ENCODE results near the gene FGF2. TPM values are rescaled to one million over a fixed set of nuclear protein-coding genes. Genes with fewer than 3 reads are reported as not detected.
A peak's percentile ranks its signal among the peaks of the same experiment; 100 is the strongest.

The FGF2 gene
- total RNA-seq, 1 experiment from 2014 or later = not detected

DNA sequence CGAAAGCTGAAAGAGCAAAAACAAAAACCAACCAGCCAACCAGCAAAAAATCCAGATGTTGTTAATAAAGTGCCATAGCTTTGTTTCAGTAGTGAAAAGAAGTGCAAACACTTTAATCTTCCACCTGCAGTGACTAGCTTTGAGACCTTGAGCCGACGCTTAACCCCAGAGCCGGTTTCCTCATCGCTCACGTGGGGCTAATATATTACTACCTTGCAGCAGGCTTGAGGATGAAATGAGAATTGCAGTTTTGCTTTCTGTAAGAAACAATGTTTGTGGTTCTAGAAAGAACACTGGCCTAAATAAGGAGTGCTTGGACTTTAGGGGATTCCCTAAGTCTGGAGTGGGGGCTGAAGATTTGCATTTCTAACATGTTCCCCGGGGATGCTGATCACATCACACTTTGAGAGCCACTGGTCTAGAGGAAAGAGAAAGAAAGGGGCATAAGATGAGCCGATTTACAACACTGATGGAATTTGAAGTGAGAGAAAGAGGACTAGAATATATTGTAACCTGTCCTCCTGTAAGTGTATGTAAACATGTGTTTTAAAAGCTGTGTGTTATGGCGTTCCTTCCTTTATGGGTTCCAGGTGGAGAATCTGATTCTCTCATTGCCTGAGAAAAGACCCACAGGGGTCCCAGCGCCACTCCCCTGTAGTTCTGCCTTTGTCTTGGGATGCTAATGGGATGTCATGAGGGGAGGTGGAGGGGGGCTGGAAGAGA, 1.4 kb downstream of the FGF2 start:
- Histone ChIP-seq H3K36me3 (ENCODE audit: insufficient read depth, low read length) (no peaks in the 10 kb centered on the region), H4K20me1 (ENCODE audit: insufficient read depth, low read depth, low read length) (no peaks in the 10 kb centered on the region), H3K79me2 (ENCODE audit: low read length) (no peaks in the 10 kb centered on the region), H2AFZ (ENCODE audit: low read length) (peak overlapping the region; percentile 75; the same call in 1 of the 2 replicates), H3K4me3 (ENCODE audit: low read length) (peak overlapping the region; percentile 65), H3K4me1 (ENCODE audit: low read length) (peaks cover 17% of the 10 kb centered on the region), H3K9ac (ENCODE audit: low read length) (peak overlapping the region; percentile 49), H3K27me3 (ENCODE audit: low read length) (0 out of 2 replicates have a peak, but pooled peaks cover 2% of the 10 kb centered on the region), H3K9me3 (ENCODE audit: low read length) (no peaks in the 10 kb centered on the region), H3K27ac (ENCODE audit: low read length) (no peak overlapping the region), H3K9me2 (replicated peaks; ENCODE audit: insufficient read depth, low read length) (no peaks in the 10 kb centered on the region), H3K4me2 (ENCODE audit: low read depth, low read length, poor library complexity, severe bottlenecking) (peak overlapping the region; percentile 78)
- DNase-seq = peak; percentile 75

DNA sequence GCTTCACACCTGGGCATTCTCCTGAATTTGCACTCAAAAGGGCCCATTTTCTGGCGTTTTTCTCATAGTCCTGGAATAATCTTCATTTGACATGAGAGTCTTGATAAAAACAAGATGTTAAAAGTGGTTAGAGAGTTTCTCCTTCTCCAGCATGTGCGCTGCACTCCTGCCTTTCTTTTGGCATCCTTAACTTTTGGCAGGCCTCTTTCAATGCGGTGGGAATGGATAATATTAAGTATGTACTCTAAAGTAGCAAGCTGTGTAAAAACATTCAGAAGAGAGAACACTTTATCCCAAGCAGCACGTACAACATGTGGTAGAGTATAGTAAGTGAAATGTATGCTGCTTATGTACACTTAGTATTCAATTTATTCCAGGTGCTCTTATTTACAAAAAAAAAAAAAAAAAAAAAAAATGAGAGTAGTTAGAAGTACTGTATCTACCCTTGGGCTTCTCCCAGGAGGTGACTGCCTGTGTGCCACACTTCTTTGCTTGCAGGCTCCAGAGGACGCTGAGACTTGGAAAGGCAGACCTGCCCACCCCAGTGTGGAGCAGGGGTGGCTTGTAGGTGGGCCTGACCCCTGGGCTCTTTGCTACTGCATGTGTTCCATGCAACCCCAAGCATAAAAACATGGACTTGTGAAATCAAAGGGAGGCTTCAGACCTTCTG, 3.9 kb downstream of the FGF2 start:
- H4K20me1 ChIP-seq (ENCODE audit: insufficient read depth, low read depth, low read length) = no peaks in the 10 kb centered on the region
- H3K27me3 ChIP-seq (ENCODE audit: low read length) = 0 out of 2 replicates have a peak, but pooled peaks cover 2% of the 10 kb centered on the region
- H3K9me3 ChIP-seq (ENCODE audit: low read length) = no peaks in the 10 kb centered on the region
- H3K36me3 ChIP-seq (ENCODE audit: insufficient read depth, low read length) = no peaks in the 10 kb centered on the region
- H2AFZ ChIP-seq (ENCODE audit: low read length) = no peak overlapping the region
- no peak overlapping the region for H3K4me2 ChIP-seq (ENCODE audit: low read depth, low read length, poor library complexity, severe bottlenecking)
- H3K9ac ChIP-seq (ENCODE audit: low read length) = no peak overlapping the region
- H3K4me1 ChIP-seq (ENCODE audit: low read length) = peaks cover 17% of the 10 kb centered on the region
- no peaks in the 10 kb centered on the region for H3K9me2 ChIP-seq (replicated peaks; ENCODE audit: insufficient read depth, low read length)
- no peak overlapping the region for H3K27ac ChIP-seq (ENCODE audit: low read length)
- no peak for DNase-seq
- H3K4me3 ChIP-seq (ENCODE audit: low read length) = no peak overlapping the region
- no peaks in the 10 kb centered on the region for H3K79me2 ChIP-seq (ENCODE audit: low read length)

DNA sequence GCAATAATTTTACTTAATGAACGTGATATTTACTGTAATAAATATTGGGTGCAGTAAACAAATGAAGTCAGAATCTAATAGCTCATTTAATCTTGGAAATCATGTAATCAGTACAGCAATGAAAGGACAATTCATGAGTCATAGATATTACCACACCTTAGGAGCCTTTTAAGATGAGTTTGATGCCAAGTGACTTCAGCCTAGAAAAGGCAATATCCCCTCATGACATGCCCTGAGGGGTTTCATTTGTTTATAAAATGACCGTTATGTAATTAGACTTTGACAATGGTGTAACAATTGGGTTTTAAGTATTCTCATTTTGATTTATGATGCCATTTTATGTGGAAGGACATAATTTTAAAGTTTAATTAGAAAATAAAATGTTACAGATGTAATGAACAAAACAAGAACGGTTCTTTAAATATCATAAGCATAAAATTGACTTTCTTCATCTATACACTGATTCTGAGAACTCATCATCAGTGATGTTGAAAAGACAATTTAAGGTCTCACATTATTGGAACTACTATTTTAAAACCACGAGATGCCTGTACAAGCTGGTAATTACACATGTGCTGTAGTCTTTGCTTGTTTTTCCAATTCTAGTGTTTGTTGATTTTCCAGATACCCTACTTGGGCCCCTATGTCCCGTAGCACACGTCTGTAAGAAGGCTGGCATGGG, 5.0 kb downstream of the FGF2 start:
- Histone ChIP-seq H3K79me2 (ENCODE audit: low read length) (no peaks in the 10 kb centered on the region), H3K4me2 (ENCODE audit: low read depth, low read length, poor library complexity, severe bottlenecking) (no peak overlapping the region)

DNA sequence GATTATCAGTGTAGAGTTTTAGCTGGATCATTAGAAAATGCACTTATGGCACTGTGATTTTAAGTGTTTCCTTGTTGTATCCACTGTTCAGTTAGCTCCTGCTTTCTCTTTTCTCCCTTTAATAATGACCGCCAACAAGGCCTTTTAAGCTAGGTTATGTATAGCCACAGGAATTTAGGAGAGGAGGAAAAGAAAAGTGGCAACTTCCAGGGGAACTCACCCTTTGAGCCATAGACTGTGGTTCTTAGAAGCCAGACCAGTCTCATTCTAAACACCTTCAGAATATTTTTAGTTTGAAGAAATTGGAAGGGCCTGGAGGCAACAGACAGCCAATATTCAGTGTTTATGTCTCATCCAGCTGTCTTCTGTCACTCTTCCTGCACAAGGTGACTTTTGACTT, 6.1 kb downstream of the FGF2 start:
- Histone ChIP-seq H4K20me1 (ENCODE audit: insufficient read depth, low read depth, low read length) (no peaks in the 10 kb centered on the region), H3K79me2 (ENCODE audit: low read length) (no peaks in the 10 kb centered on the region), H3K27ac (ENCODE audit: low read length) (no peak overlapping the region), H3K4me3 (ENCODE audit: low read length) (no peak overlapping the region), H3K9ac (ENCODE audit: low read length) (no peak overlapping the region), H2AFZ (ENCODE audit: low read length) (no peak overlapping the region), H3K36me3 (ENCODE audit: insufficient read depth, low read length) (no peaks in the 10 kb centered on the region), H3K4me2 (ENCODE audit: low read depth, low read length, poor library complexity, severe bottlenecking) (no peak overlapping the region), H3K4me1 (ENCODE audit: low read length) (peaks cover 10% of the 10 kb centered on the region), H3K9me2 (replicated peaks; ENCODE audit: insufficient read depth, low read length) (no peaks in the 10 kb centered on the region), H3K27me3 (ENCODE audit: low read length) (0 out of 2 replicates have a peak, but pooled peaks cover under 1% of the 10 kb centered on the region), H3K9me3 (ENCODE audit: low read length) (no peaks in the 10 kb centered on the region)
- DNase-seq = no peak

More for the DNA sequence above, 5.0 kb downstream of the FGF2 start:
- H3K27me3 ChIP-seq (ENCODE audit: low read length) = 0 out of 2 replicates have a peak, but pooled peaks cover 2% of the 10 kb centered on the region
- no peaks in the 10 kb centered on the region for H3K9me2 ChIP-seq (replicated peaks; ENCODE audit: insufficient read depth, low read length)
- no peak overlapping the region for H3K4me3 ChIP-seq (ENCODE audit: low read length)
- H3K27ac ChIP-seq (ENCODE audit: low read length) = no peak overlapping the region
- H3K9ac ChIP-seq (ENCODE audit: low read length) = no peak overlapping the region
- no peaks in the 10 kb centered on the region for H4K20me1 ChIP-seq (ENCODE audit: insufficient read depth, low read depth, low read length)
- H3K9me3 ChIP-seq (ENCODE audit: low read length) = no peaks in the 10 kb centered on the region
- no peak overlapping the region for H2AFZ ChIP-seq (ENCODE audit: low read length)
- H3K36me3 ChIP-seq (ENCODE audit: insufficient read depth, low read length) = no peaks in the 10 kb centered on the region
- no peak for DNase-seq
- peaks cover 17% of the 10 kb centered on the region for H3K4me1 ChIP-seq (ENCODE audit: low read length)

DNA sequence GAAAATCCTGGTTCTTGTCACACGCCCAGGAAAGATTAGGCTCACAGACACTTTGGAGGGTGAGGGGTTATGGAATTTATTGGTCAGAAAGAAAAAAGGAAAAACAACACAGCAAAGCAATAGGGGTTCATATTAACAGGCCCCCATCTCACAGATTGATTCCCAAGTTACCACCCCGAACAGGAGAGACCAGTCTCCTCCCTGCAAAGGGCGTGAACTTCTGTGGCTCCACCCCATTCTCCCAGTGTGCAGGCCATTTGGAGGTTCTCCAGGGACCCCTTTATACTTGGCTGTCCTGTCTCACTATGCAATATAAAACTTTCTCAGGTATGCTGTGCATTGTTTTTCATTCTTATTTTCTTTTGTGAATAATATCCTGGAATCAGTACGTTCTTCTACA, 7.4 kb downstream of the FGF2 start:
- DNase-seq = no peak
- Histone ChIP-seq H3K4me3 (ENCODE audit: low read length) (no peak overlapping the region), H3K4me1 (ENCODE audit: low read length) (no peaks in the 10 kb centered on the region), H4K20me1 (ENCODE audit: insufficient read depth, low read depth, low read length) (no peaks in the 10 kb centered on the region), H3K36me3 (ENCODE audit: insufficient read depth, low read length) (no peaks in the 10 kb centered on the region), H3K79me2 (ENCODE audit: low read length) (no peaks in the 10 kb centered on the region), H3K4me2 (ENCODE audit: low read depth, low read length, poor library complexity, severe bottlenecking) (no peak overlapping the region), H2AFZ (ENCODE audit: low read length) (no peak overlapping the region), H3K9me3 (ENCODE audit: low read length) (no peaks in the 10 kb centered on the region), H3K27me3 (ENCODE audit: low read length) (no peaks in the 10 kb centered on the region), H3K9ac (ENCODE audit: low read length) (no peak overlapping the region), H3K9me2 (replicated peaks; ENCODE audit: insufficient read depth, low read length) (no peaks in the 10 kb centered on the region), H3K27ac (ENCODE audit: low read length) (no peak overlapping the region)

DNA sequence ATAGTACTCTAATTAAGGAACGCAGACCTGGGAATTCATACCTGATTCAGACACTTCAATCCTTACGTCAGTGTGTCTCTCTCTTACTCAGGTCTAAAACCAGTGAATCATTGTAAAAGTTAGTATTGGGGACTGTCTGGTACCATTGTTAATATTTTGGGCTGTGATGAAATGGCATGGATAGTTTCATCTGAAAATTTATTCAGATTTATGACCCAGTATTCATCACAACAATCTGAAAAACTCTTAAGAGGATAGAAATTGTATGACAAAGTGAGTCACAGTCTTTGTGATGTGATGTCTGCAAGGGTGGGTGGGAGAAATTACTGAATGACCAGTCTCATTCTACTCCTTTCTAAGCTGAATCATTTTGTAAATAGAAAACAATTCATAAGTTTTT, 10.3 kb downstream of the FGF2 start:
- Histone ChIP-seq H3K4me2 (ENCODE audit: low read depth, low read length, poor library complexity, severe bottlenecking) (no peak overlapping the region), H3K27me3 (ENCODE audit: low read length) (no peaks in the 10 kb centered on the region), H3K79me2 (ENCODE audit: low read length) (no peaks in the 10 kb centered on the region), H3K9me3 (ENCODE audit: low read length) (no peaks in the 10 kb centered on the region), H3K4me3 (ENCODE audit: low read length) (no peak overlapping the region), H3K9me2 (replicated peaks; ENCODE audit: insufficient read depth, low read length) (no peaks in the 10 kb centered on the region), H3K9ac (ENCODE audit: low read length) (no peak overlapping the region), H3K27ac (ENCODE audit: low read length) (no peak overlapping the region), H4K20me1 (ENCODE audit: insufficient read depth, low read depth, low read length) (no peaks in the 10 kb centered on the region), H2AFZ (ENCODE audit: low read length) (no peak overlapping the region), H3K4me1 (ENCODE audit: low read length) (no peaks in the 10 kb centered on the region), H3K36me3 (ENCODE audit: insufficient read depth, low read length) (no peaks in the 10 kb centered on the region)
- no peak for DNase-seq

DNA sequence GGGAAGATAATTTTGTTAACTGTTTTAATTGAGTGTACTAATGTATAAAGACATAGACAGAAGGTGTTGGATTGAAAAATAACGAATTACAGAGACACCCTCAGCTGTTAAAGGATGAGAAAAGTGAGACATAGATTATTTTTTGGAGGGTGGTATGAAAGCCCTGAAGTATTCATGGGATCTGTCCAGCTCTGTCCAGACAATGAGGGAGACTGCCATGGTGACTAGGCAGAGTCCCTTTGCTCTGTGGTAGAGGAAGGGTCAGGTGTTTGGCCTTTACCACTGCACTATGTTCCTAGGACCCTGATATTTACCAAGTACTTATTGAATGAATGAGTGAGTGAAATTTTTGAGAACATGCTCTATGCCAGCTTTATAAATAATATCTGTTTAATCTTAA, 11.4 kb downstream of the FGF2 start:
- no peak for DNase-seq
- no peaks in the 10 kb centered on the region for H3K36me3 ChIP-seq (ENCODE audit: insufficient read depth, low read length)

DNA sequence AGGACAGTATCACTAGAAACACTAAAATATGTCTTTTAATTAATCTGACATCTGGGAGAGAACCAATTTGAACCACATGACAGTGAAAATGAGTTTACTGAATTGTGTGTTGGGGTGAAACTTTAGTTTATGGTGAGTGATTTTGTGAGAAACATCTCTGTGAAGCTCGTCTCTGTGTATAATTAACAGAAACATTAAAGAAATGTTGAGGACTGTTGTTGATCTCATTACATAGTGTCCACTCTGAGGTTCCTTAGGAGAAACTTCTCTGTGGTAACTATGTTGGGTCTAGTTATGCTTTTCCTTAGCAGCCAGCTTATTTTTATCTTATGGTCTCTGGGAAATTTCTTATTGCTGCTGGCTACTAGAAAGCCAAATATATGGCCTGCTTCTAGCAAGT, 15.8 kb downstream of the FGF2 start:
- H3K4me1 ChIP-seq (ENCODE audit: low read length) = no peaks in the 10 kb centered on the region
- no peaks in the 10 kb centered on the region for H4K20me1 ChIP-seq (ENCODE audit: insufficient read depth, low read depth, low read length)
- H3K9ac ChIP-seq (ENCODE audit: low read length) = no peak overlapping the region
- no peaks in the 10 kb centered on the region for H3K9me3 ChIP-seq (ENCODE audit: low read length)
- H3K27me3 ChIP-seq (ENCODE audit: low read length) = no peaks in the 10 kb centered on the region
- no peak overlapping the region for H3K4me2 ChIP-seq (ENCODE audit: low read depth, low read length, poor library complexity, severe bottlenecking)
- no peaks in the 10 kb centered on the region for H3K9me2 ChIP-seq (replicated peaks; ENCODE audit: insufficient read depth, low read length)
- no peaks in the 10 kb centered on the region for H3K36me3 ChIP-seq (ENCODE audit: insufficient read depth, low read length)
- no peak overlapping the region for H3K4me3 ChIP-seq (ENCODE audit: low read length)
- DNase-seq = no peak
- no peaks in the 10 kb centered on the region for H3K79me2 ChIP-seq (ENCODE audit: low read length)
- H2AFZ ChIP-seq (ENCODE audit: low read length) = no peak overlapping the region
- H3K27ac ChIP-seq (ENCODE audit: low read length) = no peak overlapping the region

More for the DNA sequence above, 11.4 kb downstream of the FGF2 start:
- H3K9me2 ChIP-seq (replicated peaks; ENCODE audit: insufficient read depth, low read length) = no peaks in the 10 kb centered on the region
- no peaks in the 10 kb centered on the region for H3K79me2 ChIP-seq (ENCODE audit: low read length)
- H3K9ac ChIP-seq (ENCODE audit: low read length) = no peak overlapping the region
- H3K9me3 ChIP-seq (ENCODE audit: low read length) = no peaks in the 10 kb centered on the region
- no peaks in the 10 kb centered on the region for H3K27me3 ChIP-seq (ENCODE audit: low read length)
- no peak overlapping the region for H2AFZ ChIP-seq (ENCODE audit: low read length)
- H3K4me2 ChIP-seq (ENCODE audit: low read depth, low read length, poor library complexity, severe bottlenecking) = no peak overlapping the region
- no peaks in the 10 kb centered on the region for H3K4me1 ChIP-seq (ENCODE audit: low read length)
- H4K20me1 ChIP-seq (ENCODE audit: insufficient read depth, low read depth, low read length) = no peaks in the 10 kb centered on the region
- no peak overlapping the region for H3K27ac ChIP-seq (ENCODE audit: low read length)
- H3K4me3 ChIP-seq (ENCODE audit: low read length) = no peak overlapping the region
